RWPE2 (cell line): ENCODE measurements around the gene PNMT.
A peak's percentile ranks its signal among the peaks of the same experiment; 100 is the strongest.

Experiments
- ATAC-seq: fragments of 200-7000 bp; cut with Tn5 transposase; 3 replicates; pipeline ENCODE4 v1.9.1; 2021; ENCODE audit warnings: low read depth
- DNase-seq: peaks from one replicate; pipeline ENCODE4 v3.0.0-alpha.2; 2020; ENCODE audit warnings: low spot score
- H3K27ac ChIP-seq: fragments of 450-650 bp; 2 replicates; pipeline ENCODE4 v1.5.1; 2017; ENCODE audit warnings: mild to moderate bottlenecking; ENCODE audit not compliant: poor library complexity, severe bottlenecking
- H3K27me3 ChIP-seq: fragments of 250-450 bp; sonication (Bioruptor Pico); 2 replicates; pipeline ENCODE4 v1.5.1; 2021; ENCODE audit warnings: mild to moderate bottlenecking, moderate library complexity; ENCODE audit not compliant: insufficient read depth, poor library complexity, severe bottlenecking
- H3K36me3 ChIP-seq: fragments of 250-450 bp; sonication (Bioruptor Pico); 2 replicates; pipeline ENCODE4 v1.5.1; 2020; ENCODE audit warnings: low read depth, mild to moderate bottlenecking, moderate library complexity
- H3K4me1 ChIP-seq: fragments of 250-450 bp; sonication (Bioruptor Pico); 2 replicates; pipeline ENCODE4 v1.5.1; 2021; ENCODE audit warnings: mild to moderate bottlenecking, moderate library complexity; ENCODE audit not compliant: insufficient read depth, poor library complexity, severe bottlenecking
- H3K4me3 ChIP-seq: fragments of 250-450 bp; sonication (Bioruptor Pico); 2 replicates; pipeline ENCODE4 v1.5.1; 2021; ENCODE audit warnings: mild to moderate bottlenecking, moderate library complexity; ENCODE audit not compliant: severe bottlenecking
- H3K9me3 ChIP-seq: fragments of 250-450 bp; sonication (Bioruptor Pico); 2 replicates; pipeline ENCODE4 v1.5.1; 2021; ENCODE audit warnings: mild to moderate bottlenecking, moderate library complexity; ENCODE audit not compliant: severe bottlenecking
- TF ChIP-seq, protein P1 (sequence below): fragments of 450-650 bp; IDR thresholded peaks from one replicate; pipeline ENCODE4 v1.5.1; 2017; ENCODE audit warnings: mild to moderate bottlenecking, moderate library complexity; ENCODE audit not compliant: poor library complexity, severe bottlenecking

The PNMT gene

DNA sequence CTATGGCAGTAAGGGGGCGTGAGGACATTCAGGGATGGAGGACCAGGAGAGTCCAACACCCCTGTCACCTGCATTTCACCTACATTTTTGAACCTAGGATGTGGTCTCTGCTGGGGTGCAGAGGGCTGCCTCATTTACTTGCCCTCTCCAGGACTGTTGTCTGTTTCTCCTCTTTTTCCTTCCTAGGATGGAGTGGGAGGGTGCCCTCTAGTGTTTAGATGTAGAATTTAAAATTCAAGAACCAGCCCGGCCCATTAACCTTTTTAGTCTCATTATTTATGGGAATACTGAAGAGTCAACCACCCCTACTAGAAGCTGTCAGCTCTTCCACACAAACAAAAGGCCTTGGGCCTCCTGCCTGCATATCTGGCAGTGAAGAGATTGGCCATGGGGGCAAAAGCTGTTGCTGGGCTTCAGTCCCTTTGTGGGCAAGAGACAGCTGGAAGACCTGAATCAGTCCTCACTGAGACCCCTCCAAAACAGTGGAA, 33.8 kb upstream of the PNMT start:
- TF ChIP-seq, protein P1, sequence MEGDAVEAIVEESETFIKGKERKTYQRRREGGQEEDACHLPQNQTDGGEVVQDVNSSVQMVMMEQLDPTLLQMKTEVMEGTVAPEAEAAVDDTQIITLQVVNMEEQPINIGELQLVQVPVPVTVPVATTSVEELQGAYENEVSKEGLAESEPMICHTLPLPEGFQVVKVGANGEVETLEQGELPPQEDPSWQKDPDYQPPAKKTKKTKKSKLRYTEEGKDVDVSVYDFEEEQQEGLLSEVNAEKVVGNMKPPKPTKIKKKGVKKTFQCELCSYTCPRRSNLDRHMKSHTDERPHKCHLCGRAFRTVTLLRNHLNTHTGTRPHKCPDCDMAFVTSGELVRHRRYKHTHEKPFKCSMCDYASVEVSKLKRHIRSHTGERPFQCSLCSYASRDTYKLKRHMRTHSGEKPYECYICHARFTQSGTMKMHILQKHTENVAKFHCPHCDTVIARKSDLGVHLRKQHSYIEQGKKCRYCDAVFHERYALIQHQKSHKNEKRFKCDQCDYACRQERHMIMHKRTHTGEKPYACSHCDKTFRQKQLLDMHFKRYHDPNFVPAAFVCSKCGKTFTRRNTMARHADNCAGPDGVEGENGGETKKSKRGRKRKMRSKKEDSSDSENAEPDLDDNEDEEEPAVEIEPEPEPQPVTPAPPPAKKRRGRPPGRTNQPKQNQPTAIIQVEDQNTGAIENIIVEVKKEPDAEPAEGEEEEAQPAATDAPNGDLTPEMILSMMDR: peak; percentile 87
- H3K27ac ChIP-seq: no peak overlapping the region
- no peak for DNase-seq

GRCh38 chr17:39635614-39636176, 32.6 kb upstream of the PNMT start:
- DNase-seq (no peak), ATAC-seq (no peak)
- Histone ChIP-seq H3K9me3 (no peaks in the 10 kb centered on the region), H3K27me3 (no peaks in the 10 kb centered on the region), H3K4me3 (no peak overlapping the region), H3K36me3 (no peaks in the 10 kb centered on the region), H3K4me1 (peaks cover 10% of the 10 kb centered on the region), H3K27ac (no peak overlapping the region)
- TF ChIP-seq, protein P1: no peak

More for the DNA sequence above, 33.8 kb upstream of the PNMT start:
- H3K4me3 ChIP-seq: no peak overlapping the region
- peaks cover 11% of the 10 kb centered on the region for H3K4me1 ChIP-seq
- no peaks in the 10 kb centered on the region for H3K9me3 ChIP-seq
- H3K36me3 ChIP-seq: no peaks in the 10 kb centered on the region
- no peak for ATAC-seq
- no peaks in the 10 kb centered on the region for H3K27me3 ChIP-seq

DNA sequence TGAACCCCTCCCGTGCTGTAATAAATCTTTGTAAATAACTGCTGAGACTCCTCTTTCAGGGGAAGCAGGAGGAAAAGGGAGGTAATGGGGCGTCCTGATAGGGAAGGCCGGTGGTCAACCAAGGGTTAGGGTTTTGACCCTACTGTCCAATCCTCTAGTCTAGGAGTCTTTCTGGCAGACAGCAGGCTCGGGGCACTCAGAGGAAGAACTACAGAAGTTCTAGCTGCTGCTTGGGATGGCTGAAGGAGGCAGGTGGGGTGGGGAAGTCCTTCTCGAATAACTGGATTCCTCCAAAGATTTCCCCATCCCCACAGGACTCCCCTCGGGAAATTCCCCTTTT, 31.7 kb upstream of the PNMT start:
- TF ChIP-seq, protein P1: no peak
- DNase-seq: no peak
- H3K27me3 ChIP-seq: no peaks in the 10 kb centered on the region
- no peaks in the 10 kb centered on the region for H3K36me3 ChIP-seq
- ATAC-seq: no peak
- H3K9me3 ChIP-seq: no peaks in the 10 kb centered on the region
- H3K4me1 ChIP-seq: peaks cover 2% of the 10 kb centered on the region
- peak overlapping the region; percentile 72 for H3K4me3 ChIP-seq
- peak overlapping the region; percentile 44 for H3K27ac ChIP-seq

DNA sequence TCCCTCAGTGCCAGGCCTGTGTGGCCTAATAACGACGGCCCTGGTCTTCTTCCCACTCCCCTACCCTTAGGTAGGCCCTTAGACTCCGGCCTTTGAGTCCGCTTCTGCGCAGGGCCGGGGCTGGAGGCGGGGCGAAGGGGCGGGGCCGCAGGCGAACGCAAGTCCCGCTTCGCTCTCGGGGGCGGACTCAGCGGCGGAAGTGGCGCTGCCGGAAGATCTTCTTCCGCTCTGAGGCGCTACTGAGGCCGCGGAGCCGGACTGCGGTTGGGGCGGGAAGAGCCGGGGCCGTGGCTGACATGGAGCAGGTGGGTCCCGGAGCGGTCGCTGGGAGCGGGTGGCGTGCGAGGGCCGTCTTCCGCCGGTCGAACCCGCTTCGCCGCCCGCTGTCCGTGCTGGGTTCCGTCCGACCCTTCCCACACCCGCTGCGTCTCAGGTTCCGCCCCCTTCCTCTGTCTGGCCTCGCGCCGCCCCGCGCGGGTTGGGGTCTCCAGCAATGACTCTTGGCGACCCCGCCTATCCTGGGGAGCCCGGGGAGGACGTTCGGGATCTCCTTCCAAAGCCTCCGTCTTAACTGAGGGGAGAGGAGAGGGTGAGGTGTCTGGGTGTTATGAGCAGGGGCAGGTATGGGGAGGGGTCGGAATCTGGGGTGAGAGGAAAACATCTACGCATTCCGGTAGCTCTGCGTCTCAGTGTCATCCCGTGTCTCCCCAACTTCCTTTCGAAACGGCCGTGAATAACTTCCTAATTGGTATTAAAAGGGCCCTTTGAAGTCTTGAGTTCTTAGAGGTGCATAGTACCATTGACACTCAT, 31.1 kb upstream of the PNMT start, which contains the start of gene STARD3:
Gene STARD3 (plus strand): TSS at position 218 of the 810 bp plus-strand sequence. CDS start 16,388 bp downstream, outside the sequence.
- H3K4me3 ChIP-seq: peak within 1 kb of the TSS; percentile 72
- peak within 1 kb of the TSS; percentile 44 for H3K27ac ChIP-seq
- no peaks in the 10 kb centered on the region for H3K9me3 ChIP-seq
- H3K4me1 ChIP-seq: no peaks in the 10 kb centered on the region
- H3K27me3 ChIP-seq: no peaks in the 10 kb centered on the region
- TF ChIP-seq, protein P1: peak; percentile 18
- DNase-seq (peak; percentile 86), ATAC-seq (peak; percentile 89)
- no peaks in the 10 kb centered on the region for H3K36me3 ChIP-seq

DNA sequence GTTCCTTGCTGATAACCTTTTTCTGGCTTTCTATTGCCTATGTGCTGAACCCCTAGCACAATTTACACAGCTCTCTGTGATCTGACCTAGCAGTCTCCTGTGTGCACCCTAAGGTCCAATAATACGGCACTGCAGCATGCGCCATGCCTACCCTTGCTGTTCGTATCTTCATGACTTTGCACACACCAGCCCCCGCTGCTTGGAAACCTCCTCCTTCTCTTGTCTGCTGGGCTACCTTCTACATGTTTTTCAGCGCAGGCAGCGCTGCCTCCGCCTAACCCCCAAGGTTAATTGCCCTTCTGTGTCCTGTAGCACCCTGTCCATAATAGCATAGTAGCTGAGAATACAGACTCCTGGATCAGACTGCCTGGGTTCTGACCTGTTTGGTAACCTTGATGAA, 29.9 kb upstream of the PNMT start:
- H3K27ac ChIP-seq: no peak overlapping the region
- DNase-seq (no peak), ATAC-seq (no peak)
- no peaks in the 10 kb centered on the region for H3K4me1 ChIP-seq
- H3K9me3 ChIP-seq: no peaks in the 10 kb centered on the region
- TF ChIP-seq, protein P1: no peak
- H3K4me3 ChIP-seq: no peak overlapping the region
- no peaks in the 10 kb centered on the region for H3K36me3 ChIP-seq
- H3K27me3 ChIP-seq: no peaks in the 10 kb centered on the region
